Hepatocyte (in vitro differentiated cells): ENCODE results near the gene AMPD3. TPM values are rescaled to one million over a fixed set of nuclear protein-coding genes. Genes with fewer than 3 reads are reported as not detected.

Experiments used
- DNase-seq: peaks from one replicate; pipeline ENCODE4 v3.0.0-alpha.2; 2016; ENCODE audit warnings: low spot score
- H2AFZ ChIP-seq: fragments of 200-600 bp; sonication (generic); 2 replicates; pipeline ENCODE4 v1.6.0; 2016; ENCODE audit warnings: antibody characterized with exemption, mild to moderate bottlenecking
- H3K27ac ChIP-seq: fragments of 200-600 bp; sonication (generic); 2 replicates; pipeline ENCODE4 v1.5.1; 2016; ENCODE audit warnings: mild to moderate bottlenecking
- H3K27me3 ChIP-seq: fragments of 200-600 bp; sonication (generic); 2 replicates; pipeline ENCODE4 v1.6.1; 2016
- H3K36me3 ChIP-seq: fragments of 200-600 bp; sonication (generic); replicated peaks from 2 replicates; pipeline ENCODE4 v1.5.1; 2016; ENCODE audit warnings: low read depth; ENCODE audit not compliant: insufficient read depth
- H3K4me1 ChIP-seq: fragments of 200-600 bp; sonication (generic); 2 replicates; pipeline ENCODE4 v1.5.1; 2016; ENCODE audit warnings: mild to moderate bottlenecking, moderate library complexity; ENCODE audit not compliant: insufficient read depth
- H3K4me2 ChIP-seq: fragments of 200-600 bp; sonication (generic); 2 replicates; pipeline ENCODE4 v1.6.0; 2016
- H3K4me3 ChIP-seq: fragments of 200-600 bp; sonication (generic); 2 replicates; pipeline ENCODE4 v1.5.1; 2016; ENCODE audit warnings: mild to moderate bottlenecking
- H3K79me2 ChIP-seq: fragments of 200-600 bp; sonication (generic); 2 replicates; pipeline ENCODE4 v1.6.0; 2017; ENCODE audit warnings: mild to moderate bottlenecking
- H3K9me2 ChIP-seq: fragments of 200-600 bp; sonication (generic); replicated peaks from 2 replicates; pipeline ENCODE4 v1.6.0; 2017; ENCODE audit warnings: mild to moderate bottlenecking; ENCODE audit not compliant: insufficient read depth
- H3K9me3 ChIP-seq: fragments of 200-600 bp; sonication (generic); 2 replicates; pipeline ENCODE4 v1.5.1; 2016; ENCODE audit warnings: low read depth, mild to moderate bottlenecking
- H4K20me1 ChIP-seq: fragments of 200-600 bp; sonication (generic); 2 replicates; pipeline ENCODE4 v1.6.0; 2016; ENCODE audit warnings: mild to moderate bottlenecking; ENCODE audit not compliant: insufficient read depth, poor library complexity, severe bottlenecking
- EZH2 ChIP-seq: fragments of 200-600 bp; sonication (generic); IDR thresholded peaks from 2 replicates; pipeline ENCODE4 v1.6.1; 2016; ENCODE audit warnings: antibody characterized with exemption, mild to moderate bottlenecking, borderline replicate concordance
- EZH2phosphoT487 ChIP-seq: fragments of 200-600 bp; sonication (generic); IDR thresholded peaks from one replicate; pipeline ENCODE4 v1.6.1; 2018; ENCODE audit warnings: antibody characterized with exemption, mild to moderate bottlenecking, low read depth, moderate library complexity; ENCODE audit not compliant: unreplicated experiment, severe bottlenecking
- WGBS: methylation state at CpG from one replicate; pipeline ENCODE4 v1.1.6; 2016; ENCODE audit warnings: low lambda C conversion rate; ENCODE audit errors: missing lambda C conversion rate; 5-methylcytosine and 5-hydroxymethylcytosine counted together
- polyA plus RNA-seq: library from polyadenylated mRNA; unstranded; fragments of >200 nt; fragmentation: Nextera tagmentation; extraction: Ambion mirVana; gene quantifications from 2 replicates; pipeline ENCODE4 v1.2.1, GENCODE V29; 2016
- total RNA-seq: library from RNA; depleted of rRNA; stranded (reverse); fragments of >200 nt; gene quantifications from 2 replicates; pipeline ENCODE4 v1.2.3, GENCODE V29; 2014
- TF ChIP-seq, protein P1 (sequence below): fragments of 200-600 bp; sonication (generic); IDR thresholded peaks from 2 replicates; pipeline ENCODE4 v1.5.1; 2016; ENCODE audit warnings: antibody characterized with exemption, mild to moderate bottlenecking; ENCODE audit not compliant: poor library complexity

The AMPD3 gene
- total and polyA plus RNA-seq, 2 experiments from 2014 or later = 1.8 to 4.1 TPM

DNA sequence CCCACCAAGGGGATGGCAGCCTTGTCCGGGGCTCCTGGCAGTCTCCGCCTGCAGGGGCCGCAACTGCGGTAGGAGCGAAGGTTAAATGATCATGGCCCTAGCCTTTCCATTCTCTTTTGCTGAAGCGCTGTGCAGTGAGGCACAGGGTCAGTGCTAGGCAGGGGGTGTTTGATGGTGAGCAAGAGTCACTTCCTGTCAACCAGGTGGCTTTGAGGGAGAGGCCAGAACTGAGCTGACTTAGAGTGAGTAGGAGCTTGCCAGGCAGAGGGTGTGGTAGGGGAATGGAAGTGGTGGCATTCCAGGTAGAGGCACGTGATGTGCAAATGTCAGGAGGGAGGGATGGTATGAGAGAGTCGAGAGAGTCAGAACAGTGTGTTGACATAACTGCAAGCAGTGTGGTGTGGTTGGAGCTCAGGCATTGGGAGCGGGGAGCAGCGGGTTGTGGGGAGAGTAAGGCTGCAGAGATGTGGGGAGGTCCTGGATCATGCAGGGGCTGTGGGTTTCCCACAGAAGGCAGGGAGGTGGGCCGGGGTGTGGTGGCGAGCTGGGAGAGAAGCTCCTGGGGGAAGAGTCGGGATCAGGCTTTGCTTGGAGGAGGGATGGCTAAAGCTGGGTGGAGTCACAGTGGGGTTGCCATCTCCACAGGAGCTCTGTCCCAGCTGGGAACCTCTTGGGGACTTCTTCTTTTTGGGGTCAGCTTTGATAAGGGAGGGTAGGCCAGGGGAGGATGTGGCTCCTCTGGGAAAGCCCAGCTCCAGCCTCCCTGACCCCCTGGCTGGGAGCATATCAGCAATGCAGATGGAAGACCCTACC lies 33.3 kb downstream of the AMPD3 start:
- H3K36me3 ChIP-seq = no peaks in the 10 kb centered on the region

DNA sequence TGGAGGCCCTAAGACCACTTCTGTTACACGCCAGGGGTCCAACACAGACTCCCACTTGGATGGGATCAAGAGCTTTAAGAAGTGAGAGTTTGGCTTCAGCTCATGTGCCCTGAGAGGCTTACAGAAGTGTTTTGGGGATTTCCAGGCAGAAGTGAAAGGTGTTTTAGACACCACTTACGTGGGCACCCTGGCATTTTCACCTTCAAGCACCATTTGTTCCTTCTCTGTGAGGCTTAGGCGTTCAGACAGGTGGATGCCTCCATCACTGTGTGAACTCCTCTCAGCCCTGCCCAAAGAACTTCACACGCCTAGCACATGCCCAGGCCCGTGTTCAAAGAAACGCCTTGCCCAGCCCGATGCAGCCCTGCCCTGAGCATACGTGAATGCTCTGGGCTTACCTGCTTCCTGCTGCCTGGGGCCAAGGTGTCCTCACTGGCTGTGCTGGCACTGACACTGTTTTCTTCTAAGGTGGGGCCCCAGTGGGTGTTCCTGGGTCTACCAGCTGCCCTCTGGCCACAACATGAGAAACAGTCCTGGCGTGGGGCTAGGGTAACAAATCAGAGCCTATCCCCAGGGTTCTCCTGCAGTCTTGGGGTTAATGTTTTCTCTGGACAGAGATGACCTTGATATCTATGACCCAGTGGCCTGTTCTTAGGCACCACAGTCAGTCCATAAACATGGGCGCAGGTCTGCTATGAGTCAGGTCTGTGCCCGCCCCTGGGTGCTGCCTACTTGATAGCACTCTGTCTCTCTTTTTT lies 34.0 kb downstream of the AMPD3 start:
- Histone ChIP-seq H3K27me3 (no peaks in the 10 kb centered on the region), H3K36me3 (no peaks in the 10 kb centered on the region), H4K20me1 (no peaks in the 10 kb centered on the region), H3K9me2 (no peaks in the 10 kb centered on the region), H3K27ac (no peak overlapping the region), H2AFZ (no peak overlapping the region), H3K4me3 (no peak overlapping the region), H3K4me1 (no peaks in the 10 kb centered on the region), H3K79me2 (no peaks in the 10 kb centered on the region), H3K4me2 (no peak overlapping the region), H3K9me3 (no peaks in the 10 kb centered on the region)
- no peak for TF ChIP-seq EZH2
- TF ChIP-seq EZH2phosphoT487 = no peak
- TF ChIP-seq, protein P1, sequence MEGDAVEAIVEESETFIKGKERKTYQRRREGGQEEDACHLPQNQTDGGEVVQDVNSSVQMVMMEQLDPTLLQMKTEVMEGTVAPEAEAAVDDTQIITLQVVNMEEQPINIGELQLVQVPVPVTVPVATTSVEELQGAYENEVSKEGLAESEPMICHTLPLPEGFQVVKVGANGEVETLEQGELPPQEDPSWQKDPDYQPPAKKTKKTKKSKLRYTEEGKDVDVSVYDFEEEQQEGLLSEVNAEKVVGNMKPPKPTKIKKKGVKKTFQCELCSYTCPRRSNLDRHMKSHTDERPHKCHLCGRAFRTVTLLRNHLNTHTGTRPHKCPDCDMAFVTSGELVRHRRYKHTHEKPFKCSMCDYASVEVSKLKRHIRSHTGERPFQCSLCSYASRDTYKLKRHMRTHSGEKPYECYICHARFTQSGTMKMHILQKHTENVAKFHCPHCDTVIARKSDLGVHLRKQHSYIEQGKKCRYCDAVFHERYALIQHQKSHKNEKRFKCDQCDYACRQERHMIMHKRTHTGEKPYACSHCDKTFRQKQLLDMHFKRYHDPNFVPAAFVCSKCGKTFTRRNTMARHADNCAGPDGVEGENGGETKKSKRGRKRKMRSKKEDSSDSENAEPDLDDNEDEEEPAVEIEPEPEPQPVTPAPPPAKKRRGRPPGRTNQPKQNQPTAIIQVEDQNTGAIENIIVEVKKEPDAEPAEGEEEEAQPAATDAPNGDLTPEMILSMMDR = no peak
- no peak for DNase-seq
- 95% methylated on average over 11 of the region's 11 CpGs for WGBS

More for the DNA sequence above, 33.3 kb downstream of the AMPD3 start:
- H3K27ac ChIP-seq = no peak overlapping the region
- DNase-seq = no peak
- no peak overlapping the region for H3K4me2 ChIP-seq
- TF ChIP-seq, protein P1 = no peak
- TF ChIP-seq EZH2 (no peak), EZH2phosphoT487 (no peak)
- H3K9me2 ChIP-seq = no peaks in the 10 kb centered on the region
- no peak overlapping the region for H3K4me3 ChIP-seq
- WGBS = 83% methylated on average over 13 of the region's 13 CpGs
- H3K79me2 ChIP-seq = no peaks in the 10 kb centered on the region
- H3K9me3 ChIP-seq = no peaks in the 10 kb centered on the region
- H2AFZ ChIP-seq = no peak overlapping the region
- no peaks in the 10 kb centered on the region for H3K27me3 ChIP-seq
- H3K4me1 ChIP-seq = no peaks in the 10 kb centered on the region
- no peaks in the 10 kb centered on the region for H4K20me1 ChIP-seq

DNA sequence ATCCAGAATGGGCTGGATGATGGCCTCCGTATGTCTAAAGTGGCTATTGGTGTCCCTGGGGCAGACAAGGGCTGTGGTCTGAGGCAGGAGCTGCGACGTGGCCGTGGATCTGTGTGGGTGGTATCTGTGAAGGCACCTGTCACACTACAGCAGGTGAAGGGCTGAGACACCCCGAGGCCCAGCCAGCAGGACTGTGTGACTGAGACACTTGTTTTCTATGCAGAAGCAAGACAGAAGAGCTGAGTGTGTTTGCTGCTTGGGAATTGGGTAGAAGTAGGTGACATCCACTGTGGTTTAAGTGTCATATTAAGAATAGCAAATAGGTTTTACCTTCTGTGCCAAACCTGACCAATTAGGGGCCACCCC lies 35.0 kb downstream of the AMPD3 start:
- no peaks in the 10 kb centered on the region for H4K20me1 ChIP-seq
- H3K9me3 ChIP-seq = no peaks in the 10 kb centered on the region
- no peak overlapping the region for H3K27ac ChIP-seq

More for the DNA sequence above, 35.0 kb downstream of the AMPD3 start:
- H3K36me3 ChIP-seq = no peaks in the 10 kb centered on the region
- no peak for DNase-seq
- WGBS = 94% methylated on average over 5 of the region's 5 CpGs
- no peak overlapping the region for H3K4me3 ChIP-seq
- H3K4me1 ChIP-seq = no peaks in the 10 kb centered on the region
- H3K27me3 ChIP-seq = no peaks in the 10 kb centered on the region
- H2AFZ ChIP-seq = no peak overlapping the region
- no peaks in the 10 kb centered on the region for H3K9me2 ChIP-seq
- TF ChIP-seq EZH2phosphoT487 (no peak), EZH2 (no peak)
- TF ChIP-seq, protein P1 = no peak
- no peak overlapping the region for H3K4me2 ChIP-seq
- H3K79me2 ChIP-seq = no peaks in the 10 kb centered on the region
